Kidney epithelial cell (primary cell): ENCODE measurements around the gene ZNF407. TPM values are rescaled to one million over a fixed set of nuclear protein-coding genes. Genes with fewer than 3 reads are reported as not detected.
A peak's percentile ranks its signal among the peaks of the same experiment; 100 is the strongest.

Experiments used
- DNase-seq: peaks from one replicate; pipeline ENCODE4 v3.0.0-alpha.2; 2010; ENCODE audit warnings: low read depth
- H3K27me3 ChIP-seq: 2 replicates; pipeline ENCODE4 v1.6.0; 2011; ENCODE audit warnings: low read length; ENCODE audit not compliant: control insufficient read depth, insufficient read depth
- H3K36me3 ChIP-seq: 2 replicates; pipeline ENCODE4 v1.5.1; 2011; ENCODE audit warnings: low read length; ENCODE audit not compliant: control insufficient read depth, insufficient read depth
- H3K4me3 ChIP-seq: 2 replicates; pipeline ENCODE4 v1.5.1; 2011; ENCODE audit warnings: low read depth, mild to moderate bottlenecking, control low read depth, low read length
- CTCF ChIP-seq: IDR thresholded peaks from 2 replicates; pipeline ENCODE4 v1.5.1; 2011; ENCODE audit warnings: mild to moderate bottlenecking, moderate library complexity, low read length, control low read depth, inconsistent platforms; ENCODE audit not compliant: insufficient read depth, poor library complexity, severe bottlenecking
- total RNA-seq: library from RNA; depleted of rRNA; stranded (reverse); fragments of >200 nt; gene quantifications from 2 replicates; pipeline ENCODE4 v1.2.3, GENCODE V29; 2015

Gene ZNF407
- total RNA-seq, 1 donor from 2014 or later = 8.2 TPM

GRCh38 chr18:74796841-74797576 lies 199.3 kb downstream of the ZNF407 start:
- DNase-seq = peak; percentile 34
- Histone ChIP-seq H3K36me3 (no peaks in the 10 kb centered on the region), H3K4me3 (no peak overlapping the region), H3K27me3 (no peaks in the 10 kb centered on the region)
- no peak for TF ChIP-seq CTCF

- no peak for TF ChIP-seq CTCF
- no peaks in the 10 kb centered on the region for H3K27me3 ChIP-seq
Observed at GRCh38 chr18:74797577-74798151, 200.0 kb downstream of the ZNF407 start.

GRCh38 chr18:74799542-74799941 lies 201.9 kb downstream of the ZNF407 start:
- no peak for TF ChIP-seq CTCF
- H3K4me3 ChIP-seq = no peak overlapping the region
- H3K36me3 ChIP-seq = no peaks in the 10 kb centered on the region
- H3K27me3 ChIP-seq = no peaks in the 10 kb centered on the region
- DNase-seq = no peak

More at GRCh38 chr18:74797577-74798151, 200.0 kb downstream of the ZNF407 start:
- no peaks in the 10 kb centered on the region for H3K36me3 ChIP-seq
- no peak for DNase-seq
- H3K4me3 ChIP-seq = no peak overlapping the region

- DNase-seq = no peak
- no peak overlapping the region for H3K4me3 ChIP-seq
- H3K36me3 ChIP-seq = no peaks in the 10 kb centered on the region
- TF ChIP-seq CTCF = no peak
- H3K27me3 ChIP-seq = no peaks in the 10 kb centered on the region
Observed at GRCh38 chr18:74800098-74800497, 202.4 kb downstream of the ZNF407 start.

- no peak overlapping the region for H3K4me3 ChIP-seq
- no peaks in the 10 kb centered on the region for H3K36me3 ChIP-seq
- no peaks in the 10 kb centered on the region for H3K27me3 ChIP-seq
- DNase-seq = no peak
- no peak for TF ChIP-seq CTCF
Observed at GRCh38 chr18:74803117-74803516, 205.4 kb downstream of the ZNF407 start.
